ENCODE data around the gene DTNB.
"Not testable (repeated sequence)": the region's sequence is repeated elsewhere in the genome, so short reads cannot be mapped to it uniquely, and the experiment has no call there.

The DTNB gene

DNA sequence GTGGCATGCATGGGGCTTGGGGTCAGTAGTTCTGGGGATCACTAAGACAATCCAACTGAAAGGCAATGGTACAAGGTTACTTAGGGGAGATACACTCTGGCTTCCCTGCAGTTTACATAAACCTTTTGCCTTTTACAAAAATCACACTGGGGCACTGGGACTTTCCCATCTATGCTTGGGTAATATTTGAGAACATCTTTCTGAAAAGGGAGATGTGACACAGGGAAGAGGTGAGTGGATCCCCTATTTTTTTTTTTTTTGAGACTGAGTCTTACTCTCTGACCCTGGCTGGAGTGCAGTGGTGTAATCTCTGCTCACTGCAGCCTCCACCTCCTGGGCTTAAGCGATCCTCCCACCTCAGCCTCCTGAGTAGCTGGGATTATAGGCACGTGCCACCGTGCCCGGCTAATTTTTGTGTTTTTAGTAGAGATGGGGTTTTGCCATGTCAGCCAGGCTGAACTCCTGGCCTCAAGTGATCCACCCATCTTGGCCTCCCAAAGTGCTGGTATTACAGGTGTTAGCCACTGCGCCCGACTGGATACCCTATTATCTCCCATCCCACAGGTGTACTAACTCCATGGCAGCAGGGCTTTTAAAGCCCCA is 248.8 kb downstream of the DTNB start:
- no peak for DNase-seq (ENCODE audit: extremely low read depth in 1 of 2, low read depth in 1 of 2)

DNA sequence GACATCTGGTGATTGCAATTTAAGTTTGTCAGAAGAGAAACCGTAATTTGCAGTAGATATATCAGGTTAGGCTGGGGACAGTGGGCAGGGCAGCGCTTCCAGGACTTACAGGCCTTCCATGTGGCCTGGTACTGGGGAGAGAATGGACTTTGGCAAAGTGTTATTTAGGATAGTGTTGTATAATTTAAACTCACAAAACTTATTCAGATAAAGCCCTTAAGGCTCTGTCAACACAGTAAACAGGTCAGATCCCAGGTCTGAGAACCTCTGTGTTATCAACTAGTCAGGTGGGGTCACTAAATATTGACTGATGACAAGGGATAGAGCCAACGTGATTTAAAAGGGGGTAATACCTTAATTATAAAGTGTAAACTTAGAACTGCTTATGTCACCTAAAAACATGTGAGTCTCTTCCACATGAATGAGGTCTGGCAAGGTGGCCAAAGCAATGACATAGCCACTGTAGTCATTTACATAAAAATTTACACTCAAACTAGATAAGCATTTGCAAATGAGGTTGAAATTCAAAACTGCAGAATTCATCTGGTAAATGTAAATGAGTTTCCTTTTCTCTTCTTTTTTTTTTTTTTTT is 251.5 kb downstream of the DTNB start:
- DNase-seq (ENCODE audit: extremely low read depth in 1 of 2, low read depth in 1 of 2) = no peak

- DNase-seq (ENCODE audit: extremely low read depth in 1 of 2, low read depth in 1 of 2) = no peak
Observed at GRCh38 chr2:25421289-25421688, 252.1 kb downstream of the DTNB start.

DNA sequence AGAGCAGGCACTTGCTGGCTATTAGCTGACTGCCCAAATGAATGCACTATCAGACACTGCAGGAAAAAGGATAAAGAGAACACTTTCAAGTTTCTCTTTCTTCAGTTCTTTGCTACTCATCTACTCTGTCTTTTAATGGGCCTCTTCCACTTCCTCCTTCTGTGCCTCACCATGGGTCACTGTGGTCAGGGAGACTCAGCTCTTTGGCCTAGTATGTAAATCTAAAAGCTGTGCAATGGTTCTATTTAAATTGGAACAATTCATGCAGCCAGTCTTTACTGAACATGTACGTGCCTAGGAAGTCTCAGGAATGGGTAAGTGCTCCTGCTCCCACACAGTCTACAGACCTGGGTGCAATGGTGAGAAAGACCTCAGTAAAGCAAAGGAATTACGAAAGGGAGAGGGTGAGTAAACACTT is 252.5 kb downstream of the DTNB start:
- no peak for DNase-seq (ENCODE audit: extremely low read depth in 1 of 2, low read depth in 1 of 2)

- DNase-seq (ENCODE audit: extremely low read depth in 1 of 2, low read depth in 1 of 2) = no peak
Observed at GRCh38 chr2:25419678-25420242, 253.6 kb downstream of the DTNB start.

- DNase-seq (ENCODE audit: extremely low read depth in 1 of 2, low read depth in 1 of 2) = no peak
Observed at GRCh38 chr2:25418944-25419677, 254.3 kb downstream of the DTNB start.

DNA sequence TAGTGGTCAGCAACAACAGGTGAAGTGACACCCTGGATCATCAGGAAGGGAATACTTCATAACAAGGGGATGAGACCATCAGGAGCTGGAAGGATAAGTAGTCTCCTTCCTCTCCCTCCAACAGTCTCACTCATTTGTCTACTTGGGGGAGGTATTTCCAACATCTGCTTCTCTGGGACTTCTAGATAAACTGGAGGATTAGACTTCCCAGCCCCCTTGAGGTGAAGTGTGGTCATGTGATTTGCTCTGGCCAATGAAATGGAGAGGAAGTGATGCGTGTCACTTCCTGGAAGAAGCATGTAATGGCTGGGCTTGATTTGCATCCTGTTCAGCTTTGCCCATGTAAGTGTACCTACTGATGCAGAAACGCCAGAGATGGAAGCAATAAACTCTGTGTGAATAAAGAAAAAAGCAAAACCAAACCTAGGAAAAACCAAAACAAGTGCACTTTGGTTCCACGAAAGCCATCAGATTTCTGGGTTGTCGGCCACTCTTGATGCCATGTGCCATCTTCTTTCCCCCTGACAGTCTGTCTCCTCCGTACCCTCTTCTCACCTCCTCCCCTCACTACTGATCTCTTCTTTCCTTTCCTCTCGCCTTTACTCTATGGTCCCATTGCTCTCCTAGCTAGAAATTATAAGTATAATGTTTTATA is 255.5 kb downstream of the DTNB start:
- no peak for DNase-seq (ENCODE audit: extremely low read depth in 1 of 2, low read depth in 1 of 2)

- DNase-seq (ENCODE audit: extremely low read depth in 1 of 2, low read depth in 1 of 2) = no peak
Observed at GRCh38 chr2:25416674-25417073, 256.7 kb downstream of the DTNB start.

DNA sequence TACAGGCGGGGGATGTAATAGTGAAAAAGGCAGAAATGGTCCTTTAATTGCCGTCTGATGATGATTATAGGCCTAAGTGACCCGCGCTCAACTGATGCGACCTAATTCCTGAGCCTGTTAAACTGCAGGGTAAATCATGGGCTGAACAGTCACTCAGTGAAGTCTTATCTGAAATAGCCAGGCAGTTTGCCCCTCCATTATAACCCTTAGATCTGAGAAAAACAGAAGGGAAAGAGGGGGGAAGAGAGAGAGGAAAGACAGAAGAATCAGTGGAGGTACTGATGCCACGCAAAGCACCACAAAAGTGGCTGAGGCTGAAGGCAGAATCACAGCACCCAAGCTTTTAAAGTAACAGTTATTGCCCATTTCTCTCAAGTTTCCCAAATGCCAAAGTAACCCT is 258.6 kb downstream of the DTNB start:
- no peak for DNase-seq (ENCODE audit: extremely low read depth in 1 of 2, low read depth in 1 of 2)

- DNase-seq (ENCODE audit: extremely low read depth in 1 of 2, low read depth in 1 of 2) = not testable (repeated sequence)
Observed at GRCh38 chr2:25413409-25413808, 260.0 kb downstream of the DTNB start.

- no peak for DNase-seq (ENCODE audit: extremely low read depth in 1 of 2, low read depth in 1 of 2)
Observed at GRCh38 chr2:25411753-25412152, 261.6 kb downstream of the DTNB start.

DNA sequence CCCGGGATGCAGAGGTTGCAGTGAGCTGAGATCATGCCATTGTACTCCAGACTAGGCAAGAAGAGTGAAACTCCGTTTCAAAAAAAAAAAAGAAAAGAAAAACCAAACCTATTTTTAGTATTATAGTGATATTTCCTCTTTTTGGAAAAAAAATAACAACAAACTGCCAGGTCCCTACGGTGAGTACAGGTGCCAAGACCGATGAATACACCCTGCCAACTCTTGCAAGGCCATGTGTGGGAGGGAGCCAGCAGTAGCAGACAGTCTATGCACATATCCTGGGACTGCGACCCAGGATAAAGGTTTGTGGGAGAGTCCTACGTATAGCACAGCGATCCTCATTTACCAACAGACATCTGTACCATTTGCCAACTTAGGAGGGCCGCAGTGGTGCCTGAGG is 262.1 kb downstream of the DTNB start:
- DNase-seq (ENCODE audit: extremely low read depth in 1 of 2, low read depth in 1 of 2) = no peak

GRCh38 chr2:25410370-25410769 is 263.0 kb downstream of the DTNB start:
- DNase-seq (ENCODE audit: extremely low read depth in 1 of 2, low read depth in 1 of 2) = no peak

- no peak for DNase-seq (ENCODE audit: extremely low read depth in 1 of 2, low read depth in 1 of 2)
Observed at GRCh38 chr2:25409468-25409867, 263.9 kb downstream of the DTNB start.

GRCh38 chr2:25409044-25409443 is 264.3 kb downstream of the DTNB start:
- no peak for DNase-seq (ENCODE audit: extremely low read depth in 1 of 2, low read depth in 1 of 2)

- DNase-seq (ENCODE audit: extremely low read depth in 1 of 2, low read depth in 1 of 2) = no peak
Observed at GRCh38 chr2:25405611-25406295, 267.6 kb downstream of the DTNB start.

DNA sequence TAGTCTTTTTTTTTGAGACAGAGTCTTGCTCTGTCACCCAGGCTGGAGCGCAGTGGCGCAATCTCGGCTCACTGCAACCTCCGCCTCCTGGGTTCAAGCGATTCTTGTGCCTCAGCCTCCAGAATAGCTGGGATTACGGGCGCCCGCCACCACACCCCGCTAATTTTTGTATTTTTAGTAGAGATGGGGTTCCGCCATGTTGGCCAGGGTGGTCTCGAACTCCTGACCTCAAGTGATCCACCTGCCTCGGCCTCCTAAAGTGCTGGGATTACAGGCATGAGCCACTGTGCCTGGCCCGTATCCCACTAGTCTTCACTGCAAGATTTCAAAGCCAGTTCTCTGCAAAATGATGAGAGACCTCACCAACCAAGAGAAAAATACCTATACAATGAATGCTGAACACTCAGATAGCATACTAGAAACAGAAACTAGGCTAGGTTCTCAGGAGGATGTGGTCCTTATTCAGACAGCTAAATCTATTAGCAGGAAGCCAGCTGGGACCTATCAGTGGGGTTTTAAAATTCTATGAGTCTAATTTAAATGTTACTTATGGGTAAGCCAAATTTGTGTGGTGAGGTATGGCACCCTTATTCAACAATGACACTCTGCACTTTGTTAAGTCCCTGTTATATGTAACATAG is 270.1 kb downstream of the DTNB start:
- not testable (repeated sequence) for DNase-seq (ENCODE audit: extremely low read depth in 1 of 2, low read depth in 1 of 2)

DNA sequence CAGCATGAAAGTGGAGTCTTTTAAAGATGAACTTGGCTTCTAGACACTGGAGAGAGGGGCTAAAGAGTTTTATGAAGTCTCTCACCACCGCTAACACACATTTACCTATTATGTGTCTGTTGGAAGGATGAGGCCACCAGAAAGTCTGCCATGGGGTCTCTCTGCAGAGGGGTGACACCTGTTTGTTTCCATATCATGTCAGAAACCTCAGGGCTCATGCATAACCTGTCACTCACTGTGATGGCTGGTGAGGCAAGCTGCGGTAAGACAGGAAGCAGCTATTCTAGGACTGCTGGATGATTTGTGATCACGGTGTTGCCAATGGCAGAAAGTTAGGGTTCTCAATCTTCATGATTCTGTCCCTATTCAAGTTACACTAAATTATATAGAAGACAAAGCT is 270.9 kb downstream of the DTNB start:
- no peak for DNase-seq (ENCODE audit: extremely low read depth in 1 of 2, low read depth in 1 of 2)

GRCh38 chr2:25401307-25402026 is 271.9 kb downstream of the DTNB start:
- DNase-seq (ENCODE audit: extremely low read depth in 1 of 2, low read depth in 1 of 2) = no peak
